Uterus (tissue), 2 donors: ENCODE results near the gene CASTOR1.

Experiments used
- POLR2A ChIP-seq, 2 donors: fragments of 450-650 bp; IDR thresholded peaks; one replicate each; pipeline ENCODE4 v1.6.1; 2016; ENCODE audit warnings: antibody characterized with exemption in 2 of 2, mild to moderate bottlenecking in 1 of 2, moderate library complexity in 1 of 2
- TF ChIP-seq, protein P1 (sequence below), 4 experiments: fragments of 200-600 bp in 2 of 4; fragments of 450-650 bp in 2 of 4; sonication (generic) in 2 of 4; IDR thresholded peaks; one replicate each; pipeline ENCODE4 v1.5.1; 2016 to 2019; ENCODE audit warnings: antibody characterized with exemption in 4 of 4, mild to moderate bottlenecking in 2 of 4, moderate library complexity in 1 of 4

DNA sequence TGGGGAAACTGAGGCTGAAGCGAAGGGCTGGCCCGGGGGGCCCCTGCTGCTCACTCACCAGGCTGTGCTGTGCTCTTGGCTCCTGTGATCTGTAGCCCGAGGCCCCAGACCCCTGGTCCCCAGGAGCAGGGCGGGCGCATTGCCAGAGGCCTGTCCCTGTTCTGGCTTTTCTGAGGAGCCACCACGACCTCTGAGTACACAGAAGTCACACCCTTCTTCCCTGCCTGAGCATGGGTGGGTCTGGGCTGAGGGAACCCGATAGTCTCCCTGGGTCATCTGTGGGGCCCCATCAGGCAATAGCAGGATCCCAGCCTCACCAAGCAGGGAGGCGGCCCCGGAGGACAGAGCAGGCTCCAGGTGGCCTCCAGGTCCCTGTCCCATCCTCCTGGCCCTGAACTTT lies 5.1 kb downstream of the CASTOR1 start:
- TF ChIP-seq, protein P1, sequence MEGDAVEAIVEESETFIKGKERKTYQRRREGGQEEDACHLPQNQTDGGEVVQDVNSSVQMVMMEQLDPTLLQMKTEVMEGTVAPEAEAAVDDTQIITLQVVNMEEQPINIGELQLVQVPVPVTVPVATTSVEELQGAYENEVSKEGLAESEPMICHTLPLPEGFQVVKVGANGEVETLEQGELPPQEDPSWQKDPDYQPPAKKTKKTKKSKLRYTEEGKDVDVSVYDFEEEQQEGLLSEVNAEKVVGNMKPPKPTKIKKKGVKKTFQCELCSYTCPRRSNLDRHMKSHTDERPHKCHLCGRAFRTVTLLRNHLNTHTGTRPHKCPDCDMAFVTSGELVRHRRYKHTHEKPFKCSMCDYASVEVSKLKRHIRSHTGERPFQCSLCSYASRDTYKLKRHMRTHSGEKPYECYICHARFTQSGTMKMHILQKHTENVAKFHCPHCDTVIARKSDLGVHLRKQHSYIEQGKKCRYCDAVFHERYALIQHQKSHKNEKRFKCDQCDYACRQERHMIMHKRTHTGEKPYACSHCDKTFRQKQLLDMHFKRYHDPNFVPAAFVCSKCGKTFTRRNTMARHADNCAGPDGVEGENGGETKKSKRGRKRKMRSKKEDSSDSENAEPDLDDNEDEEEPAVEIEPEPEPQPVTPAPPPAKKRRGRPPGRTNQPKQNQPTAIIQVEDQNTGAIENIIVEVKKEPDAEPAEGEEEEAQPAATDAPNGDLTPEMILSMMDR (IDR thresholded peaks at IDR 0.05) = no peak
- TF ChIP-seq POLR2A (IDR thresholded peaks at IDR 0.05) = no peak
